Hepatocyte (in vitro differentiated cells): ENCODE measurements around the gene RELT. TPM values are rescaled to one million over a fixed set of nuclear protein-coding genes. Genes with fewer than 3 reads are reported as not detected.

Experiments
- DNase-seq: peaks from one replicate; pipeline ENCODE4 v3.0.0-alpha.2; 2016; ENCODE audit warnings: low spot score
- H2AFZ ChIP-seq: fragments of 200-600 bp; sonication (generic); 2 replicates; pipeline ENCODE4 v1.6.0; 2016; ENCODE audit warnings: antibody characterized with exemption, mild to moderate bottlenecking
- H3K27ac ChIP-seq: fragments of 200-600 bp; sonication (generic); 2 replicates; pipeline ENCODE4 v1.5.1; 2016; ENCODE audit warnings: mild to moderate bottlenecking
- H3K27me3 ChIP-seq: fragments of 200-600 bp; sonication (generic); 2 replicates; pipeline ENCODE4 v1.6.1; 2016
- H3K36me3 ChIP-seq: fragments of 200-600 bp; sonication (generic); replicated peaks from 2 replicates; pipeline ENCODE4 v1.5.1; 2016; ENCODE audit warnings: low read depth; ENCODE audit not compliant: insufficient read depth
- H3K4me1 ChIP-seq: fragments of 200-600 bp; sonication (generic); 2 replicates; pipeline ENCODE4 v1.5.1; 2016; ENCODE audit warnings: mild to moderate bottlenecking, moderate library complexity; ENCODE audit not compliant: insufficient read depth
- H3K4me2 ChIP-seq: fragments of 200-600 bp; sonication (generic); 2 replicates; pipeline ENCODE4 v1.6.0; 2016
- H3K4me3 ChIP-seq: fragments of 200-600 bp; sonication (generic); 2 replicates; pipeline ENCODE4 v1.5.1; 2016; ENCODE audit warnings: mild to moderate bottlenecking
- H3K79me2 ChIP-seq: fragments of 200-600 bp; sonication (generic); 2 replicates; pipeline ENCODE4 v1.6.0; 2017; ENCODE audit warnings: mild to moderate bottlenecking
- H3K9me2 ChIP-seq: fragments of 200-600 bp; sonication (generic); replicated peaks from 2 replicates; pipeline ENCODE4 v1.6.0; 2017; ENCODE audit warnings: mild to moderate bottlenecking; ENCODE audit not compliant: insufficient read depth
- H3K9me3 ChIP-seq: fragments of 200-600 bp; sonication (generic); 2 replicates; pipeline ENCODE4 v1.5.1; 2016; ENCODE audit warnings: low read depth, mild to moderate bottlenecking
- H4K20me1 ChIP-seq: fragments of 200-600 bp; sonication (generic); 2 replicates; pipeline ENCODE4 v1.6.0; 2016; ENCODE audit warnings: mild to moderate bottlenecking; ENCODE audit not compliant: insufficient read depth, poor library complexity, severe bottlenecking
- EZH2 ChIP-seq: fragments of 200-600 bp; sonication (generic); IDR thresholded peaks from 2 replicates; pipeline ENCODE4 v1.6.1; 2016; ENCODE audit warnings: antibody characterized with exemption, mild to moderate bottlenecking, borderline replicate concordance
- EZH2phosphoT487 ChIP-seq: fragments of 200-600 bp; sonication (generic); IDR thresholded peaks from one replicate; pipeline ENCODE4 v1.6.1; 2018; ENCODE audit warnings: antibody characterized with exemption, mild to moderate bottlenecking, low read depth, moderate library complexity; ENCODE audit not compliant: unreplicated experiment, severe bottlenecking
- WGBS: methylation state at CpG from one replicate; pipeline ENCODE4 v1.1.6; 2016; ENCODE audit warnings: low lambda C conversion rate; ENCODE audit errors: missing lambda C conversion rate; 5-methylcytosine and 5-hydroxymethylcytosine counted together
- polyA plus RNA-seq: library from polyadenylated mRNA; unstranded; fragments of >200 nt; fragmentation: Nextera tagmentation; extraction: Ambion mirVana; gene quantifications from 2 replicates; pipeline ENCODE4 v1.2.1, GENCODE V29; 2016
- total RNA-seq: library from RNA; depleted of rRNA; stranded (reverse); fragments of >200 nt; gene quantifications from 2 replicates; pipeline ENCODE4 v1.2.3, GENCODE V29; 2014
- TF ChIP-seq, protein P1 (sequence below): fragments of 200-600 bp; sonication (generic); IDR thresholded peaks from 2 replicates; pipeline ENCODE4 v1.5.1; 2016; ENCODE audit warnings: antibody characterized with exemption, mild to moderate bottlenecking; ENCODE audit not compliant: poor library complexity

Gene RELT
- total and polyA plus RNA-seq, 2 experiments from 2014 or later = 1.6 to 3.4 TPM

GRCh38 chr11:73405146-73405510 is 28.9 kb downstream of the RELT start:
- Histone ChIP-seq H3K27me3 (no peaks in the 10 kb centered on the region), H3K4me1 (no peaks in the 10 kb centered on the region), H3K9me2 (no peaks in the 10 kb centered on the region), H3K27ac (no peak overlapping the region), H3K79me2 (no peaks in the 10 kb centered on the region), H3K4me2 (no peak overlapping the region), H4K20me1 (no peaks in the 10 kb centered on the region), H3K9me3 (no peaks in the 10 kb centered on the region), H3K36me3 (no peaks in the 10 kb centered on the region), H2AFZ (no peak overlapping the region), H3K4me3 (no peak overlapping the region)
- DNase-seq = no peak
- TF ChIP-seq EZH2 (no peak), EZH2phosphoT487 (no peak)
- TF ChIP-seq, protein P1, sequence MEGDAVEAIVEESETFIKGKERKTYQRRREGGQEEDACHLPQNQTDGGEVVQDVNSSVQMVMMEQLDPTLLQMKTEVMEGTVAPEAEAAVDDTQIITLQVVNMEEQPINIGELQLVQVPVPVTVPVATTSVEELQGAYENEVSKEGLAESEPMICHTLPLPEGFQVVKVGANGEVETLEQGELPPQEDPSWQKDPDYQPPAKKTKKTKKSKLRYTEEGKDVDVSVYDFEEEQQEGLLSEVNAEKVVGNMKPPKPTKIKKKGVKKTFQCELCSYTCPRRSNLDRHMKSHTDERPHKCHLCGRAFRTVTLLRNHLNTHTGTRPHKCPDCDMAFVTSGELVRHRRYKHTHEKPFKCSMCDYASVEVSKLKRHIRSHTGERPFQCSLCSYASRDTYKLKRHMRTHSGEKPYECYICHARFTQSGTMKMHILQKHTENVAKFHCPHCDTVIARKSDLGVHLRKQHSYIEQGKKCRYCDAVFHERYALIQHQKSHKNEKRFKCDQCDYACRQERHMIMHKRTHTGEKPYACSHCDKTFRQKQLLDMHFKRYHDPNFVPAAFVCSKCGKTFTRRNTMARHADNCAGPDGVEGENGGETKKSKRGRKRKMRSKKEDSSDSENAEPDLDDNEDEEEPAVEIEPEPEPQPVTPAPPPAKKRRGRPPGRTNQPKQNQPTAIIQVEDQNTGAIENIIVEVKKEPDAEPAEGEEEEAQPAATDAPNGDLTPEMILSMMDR = no peak
- 98% methylated on average over 8 of the region's 8 CpGs for WGBS

- H3K9me3 ChIP-seq = no peaks in the 10 kb centered on the region
- H3K79me2 ChIP-seq = no peaks in the 10 kb centered on the region
- H3K36me3 ChIP-seq = no peaks in the 10 kb centered on the region
- H3K4me3 ChIP-seq = no peak overlapping the region
- H3K27me3 ChIP-seq = no peaks in the 10 kb centered on the region
- H3K4me2 ChIP-seq = no peak overlapping the region
- DNase-seq = no peak
- WGBS = 95% methylated on average over 1 of the region's 1 CpG
- no peak for TF ChIP-seq EZH2
- no peak for TF ChIP-seq EZH2phosphoT487
- TF ChIP-seq, protein P1 = no peak
- no peaks in the 10 kb centered on the region for H4K20me1 ChIP-seq
- H3K9me2 ChIP-seq = no peaks in the 10 kb centered on the region
- no peak overlapping the region for H3K27ac ChIP-seq
- no peak overlapping the region for H2AFZ ChIP-seq
- H3K4me1 ChIP-seq = no peaks in the 10 kb centered on the region
Observed at GRCh38 chr11:73406131-73406530, 29.9 kb downstream of the RELT start.

- Histone ChIP-seq H3K9me3 (no peaks in the 10 kb centered on the region), H3K9me2 (no peaks in the 10 kb centered on the region), H3K4me2 (no peak overlapping the region), H3K4me3 (no peak overlapping the region), H3K36me3 (no peaks in the 10 kb centered on the region), H3K27me3 (no peaks in the 10 kb centered on the region), H3K27ac (no peak overlapping the region), H4K20me1 (no peaks in the 10 kb centered on the region), H2AFZ (no peak overlapping the region), H3K79me2 (no peaks in the 10 kb centered on the region), H3K4me1 (no peaks in the 10 kb centered on the region)
- WGBS = 94% methylated on average over 5 of the region's 5 CpGs
- no peak for TF ChIP-seq EZH2
- TF ChIP-seq, protein P1 = no peak
- no peak for TF ChIP-seq EZH2phosphoT487
- no peak for DNase-seq
Observed at GRCh38 chr11:73406619-73407018, 30.4 kb downstream of the RELT start.

DNA sequence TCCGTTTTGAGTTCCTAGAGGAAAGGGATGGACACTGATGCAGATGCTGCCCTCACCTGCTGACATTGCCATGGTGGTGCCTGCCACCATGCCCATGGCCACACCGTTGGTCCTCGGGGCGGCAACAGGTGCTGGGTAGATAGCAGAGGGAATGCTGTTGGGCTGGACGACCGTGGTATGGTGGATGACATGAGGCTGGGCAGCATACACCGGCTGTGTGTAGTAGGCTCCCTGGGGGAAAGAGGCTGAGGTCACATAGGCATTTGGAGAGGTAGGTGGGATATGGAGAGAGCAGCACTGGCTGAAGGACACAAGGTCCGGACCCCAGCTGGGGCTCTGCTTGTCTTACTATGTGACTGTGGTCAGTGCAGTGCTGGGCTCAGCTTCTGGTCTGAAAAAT is 33.2 kb downstream of the RELT start:
- Histone ChIP-seq H2AFZ (no peak overlapping the region), H3K4me3 (no peak overlapping the region), H3K27me3 (no peaks in the 10 kb centered on the region), H3K4me2 (no peak overlapping the region), H3K27ac (no peak overlapping the region), H3K9me3 (no peaks in the 10 kb centered on the region), H3K36me3 (no peaks in the 10 kb centered on the region), H3K4me1 (peaks cover 3% of the 10 kb centered on the region), H3K9me2 (no peaks in the 10 kb centered on the region), H4K20me1 (no peaks in the 10 kb centered on the region), H3K79me2 (no peaks in the 10 kb centered on the region)
- DNase-seq = no peak
- WGBS = 95% methylated on average over 8 of the region's 8 CpGs
- TF ChIP-seq EZH2 = no peak
- no peak for TF ChIP-seq EZH2phosphoT487
- TF ChIP-seq, protein P1 = no peak
